Osteocyte (in vitro differentiated cells): ENCODE results near the gene LDHAL6A. TPM values are rescaled to one million over a fixed set of nuclear protein-coding genes. Genes with fewer than 3 reads are reported as not detected.
A peak's percentile ranks its signal among the peaks of the same experiment; 100 is the strongest.
"Not testable (repeated sequence)": the region's sequence is repeated elsewhere in the genome, so short reads cannot be mapped to it uniquely, and the experiment has no call there.

Source experiments
- DNase-seq: peaks from one replicate; pipeline ENCODE4 v3.0.0; 2021; ENCODE audit warnings: mixed read lengths; ENCODE audit not compliant: unreplicated experiment; ENCODE audit errors: extremely low spot score
- H3K27ac Mint-ChIP-seq: one replicate; pipeline ENCODE4 v1.8.0; 2021; ENCODE audit warnings: mild to moderate bottlenecking, mixed read lengths; ENCODE audit not compliant: unreplicated experiment
- H3K27me3 Mint-ChIP-seq: one replicate; pipeline ENCODE4 v1.8.0; 2021; ENCODE audit warnings: mixed read lengths; ENCODE audit not compliant: unreplicated experiment
- H3K36me3 Mint-ChIP-seq: one replicate; pipeline ENCODE4 v1.8.0; 2021; ENCODE audit warnings: mixed read lengths; ENCODE audit not compliant: unreplicated experiment
- H3K4me1 Mint-ChIP-seq: one replicate; pipeline ENCODE4 v1.8.0; 2021; ENCODE audit warnings: mixed read lengths; ENCODE audit not compliant: unreplicated experiment
- H3K4me3 Mint-ChIP-seq: one replicate; pipeline ENCODE4 v1.8.0; 2021; ENCODE audit warnings: mild to moderate bottlenecking, moderate library complexity, mixed read lengths; ENCODE audit not compliant: unreplicated experiment
- H3K9me3 Mint-ChIP-seq: one replicate; pipeline ENCODE4 v1.8.0; 2021; ENCODE audit warnings: mixed read lengths; ENCODE audit not compliant: unreplicated experiment
- long read RNA-seq: library from polyadenylated mRNA; unstranded; transcript quantifications from one replicate; pipeline ENCODE4 v2.0.0, GENCODE V29; 2021
- total RNA-seq: library from RNA; stranded (reverse); gene quantifications from 2 replicates; pipeline ENCODE4 v1.2.1, GENCODE V29; 2021
- TF ChIP-seq, protein P1 (sequence below): fragments of 200-600 bp; sonication (generic); IDR thresholded peaks from 2 replicates; pipeline ENCODE4 v1.5.0; 2021; ENCODE audit warnings: antibody characterized with exemption, mild to moderate bottlenecking, moderate library complexity

Gene LDHAL6A
- not detected in 2 replicates for total RNA-seq
- long read RNA-seq = 0 reads

DNA sequence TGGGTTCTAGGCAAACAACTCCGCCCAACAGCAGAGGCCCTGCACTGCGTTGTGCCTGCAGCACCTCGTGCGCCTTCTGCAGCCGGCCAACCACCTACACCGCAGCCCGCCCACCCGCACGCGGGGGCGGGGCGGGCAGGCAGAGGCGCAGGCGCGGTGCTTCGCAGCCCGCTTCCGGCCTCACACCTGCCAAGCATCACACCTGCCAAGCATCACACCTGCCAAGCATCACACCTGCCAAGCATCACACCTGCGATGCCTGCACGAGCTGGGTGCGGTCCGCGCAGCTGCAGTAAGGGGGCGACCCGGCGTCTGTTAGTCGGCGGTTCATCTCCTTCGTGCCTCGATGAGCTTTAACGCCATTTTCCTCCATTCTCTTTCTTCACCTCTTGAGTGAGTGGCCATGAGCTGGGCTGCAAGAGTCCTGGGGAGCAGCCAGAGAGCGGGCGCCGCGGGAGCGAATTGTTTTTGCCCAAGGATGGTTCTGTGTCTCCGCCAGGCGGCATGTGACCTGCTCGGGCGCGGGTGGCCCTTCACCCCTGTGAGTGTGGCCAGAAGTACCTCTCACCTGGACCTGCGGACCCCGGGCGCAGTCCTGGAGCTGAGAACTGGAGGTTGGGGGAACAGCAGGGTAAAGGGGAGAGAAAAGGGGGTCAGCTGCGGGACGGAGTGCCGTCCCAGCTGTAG lies at the start of gene LDHAL6A:
Gene LDHAL6A (plus strand): TSS at position 171 of the 687 bp plus-strand sequence. CDS start 825 bp downstream, outside the sequence.
- H3K27ac Mint-ChIP-seq = no peak within 1 kb of the TSS
- no peaks in the 10 kb centered on the region for H3K9me3 Mint-ChIP-seq
- DNase-seq = no peak
- TF ChIP-seq, protein P1, sequence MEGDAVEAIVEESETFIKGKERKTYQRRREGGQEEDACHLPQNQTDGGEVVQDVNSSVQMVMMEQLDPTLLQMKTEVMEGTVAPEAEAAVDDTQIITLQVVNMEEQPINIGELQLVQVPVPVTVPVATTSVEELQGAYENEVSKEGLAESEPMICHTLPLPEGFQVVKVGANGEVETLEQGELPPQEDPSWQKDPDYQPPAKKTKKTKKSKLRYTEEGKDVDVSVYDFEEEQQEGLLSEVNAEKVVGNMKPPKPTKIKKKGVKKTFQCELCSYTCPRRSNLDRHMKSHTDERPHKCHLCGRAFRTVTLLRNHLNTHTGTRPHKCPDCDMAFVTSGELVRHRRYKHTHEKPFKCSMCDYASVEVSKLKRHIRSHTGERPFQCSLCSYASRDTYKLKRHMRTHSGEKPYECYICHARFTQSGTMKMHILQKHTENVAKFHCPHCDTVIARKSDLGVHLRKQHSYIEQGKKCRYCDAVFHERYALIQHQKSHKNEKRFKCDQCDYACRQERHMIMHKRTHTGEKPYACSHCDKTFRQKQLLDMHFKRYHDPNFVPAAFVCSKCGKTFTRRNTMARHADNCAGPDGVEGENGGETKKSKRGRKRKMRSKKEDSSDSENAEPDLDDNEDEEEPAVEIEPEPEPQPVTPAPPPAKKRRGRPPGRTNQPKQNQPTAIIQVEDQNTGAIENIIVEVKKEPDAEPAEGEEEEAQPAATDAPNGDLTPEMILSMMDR = no peak
- H3K4me3 Mint-ChIP-seq = no peak within 1 kb of the TSS
- peaks cover 8% of the 10 kb centered on the region for H3K4me1 Mint-ChIP-seq
- H3K36me3 Mint-ChIP-seq = no peaks in the 10 kb centered on the region
- no peaks in the 10 kb centered on the region for H3K27me3 Mint-ChIP-seq

DNA sequence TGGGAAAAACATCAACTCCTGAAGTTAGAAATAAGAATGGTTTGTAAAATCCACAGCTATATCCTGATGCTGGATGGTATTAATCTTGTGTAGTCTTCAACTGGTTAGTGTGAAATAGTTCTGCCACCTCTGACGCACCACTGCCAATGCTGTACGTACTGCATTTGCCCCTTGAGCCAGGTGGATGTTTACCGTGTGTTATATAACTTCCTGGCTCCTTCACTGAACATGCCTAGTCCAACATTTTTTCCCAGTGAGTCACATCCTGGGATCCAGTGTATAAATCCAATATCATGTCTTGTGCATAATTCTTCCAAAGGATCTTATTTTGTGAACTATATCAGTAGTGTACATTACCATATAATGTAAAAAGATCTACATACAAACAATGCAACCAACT lies 48.3 kb upstream of the LDHAL6A start:
- Mint-ChIP-seq H3K4me1 (peaks cover 19% of the 10 kb centered on the region), H3K36me3 (peaks cover 30% of the 10 kb centered on the region), H3K27ac (peak overlapping the region; percentile 60)
- not testable (repeated sequence) for DNase-seq, H3K9me3 Mint-ChIP-seq, H3K27me3 Mint-ChIP-seq, H3K4me3 Mint-ChIP-seq

DNA sequence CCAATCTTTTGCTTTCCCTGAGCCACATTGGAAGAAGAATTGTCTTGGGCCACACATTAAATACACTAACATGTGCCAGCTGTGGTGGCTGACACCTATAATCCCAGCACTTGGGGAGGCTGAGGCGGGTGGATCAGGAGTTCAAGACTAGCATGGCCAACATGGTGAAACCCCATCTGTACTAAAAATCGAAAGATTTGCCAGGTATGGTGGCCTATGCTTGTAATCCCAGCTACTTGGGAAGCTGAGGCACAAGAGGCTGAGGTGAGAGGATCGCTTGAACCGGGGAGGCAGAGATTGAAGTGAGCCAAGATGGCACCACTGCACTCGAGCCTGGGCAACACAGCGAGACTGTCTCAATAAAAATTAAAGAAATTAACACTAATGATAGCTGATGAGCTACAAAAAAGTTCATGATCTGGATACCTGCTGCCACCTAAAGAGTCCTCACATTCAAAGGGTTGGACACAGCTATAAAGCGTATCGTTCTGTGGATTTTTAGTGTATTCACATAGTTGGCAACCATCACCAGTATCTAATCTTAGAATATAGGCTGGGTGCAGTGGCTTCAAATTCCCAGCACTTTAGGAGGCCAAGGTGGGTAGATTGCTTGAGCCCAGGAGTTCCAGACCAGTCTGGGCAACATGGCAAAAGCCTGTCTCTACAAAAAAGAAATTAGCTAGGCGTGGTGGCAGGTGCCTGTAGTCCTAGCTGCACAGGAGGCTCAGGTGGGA lies 46.9 kb upstream of the LDHAL6A start:
- H3K27ac Mint-ChIP-seq = no peak overlapping the region

DNA sequence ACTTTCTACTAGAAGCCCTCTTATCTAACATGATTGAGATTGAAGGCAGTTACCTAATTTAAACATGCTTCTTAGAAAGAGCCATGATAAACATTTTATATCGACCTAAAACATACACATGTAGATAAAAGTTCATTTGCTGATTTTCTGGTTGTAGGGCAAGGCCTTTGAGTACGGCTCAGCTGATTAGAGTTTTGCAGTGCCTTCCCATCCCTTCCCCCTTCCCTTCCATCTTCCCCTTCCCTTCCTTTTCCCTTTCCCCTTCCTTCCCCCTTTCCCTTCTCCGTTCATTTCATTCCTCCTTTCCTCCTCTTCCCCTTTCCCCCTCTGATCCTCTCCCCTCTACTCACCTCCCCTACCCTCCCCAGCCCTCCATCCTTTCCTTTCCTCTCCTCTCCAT lies 39.2 kb upstream of the LDHAL6A start:
- H3K36me3 Mint-ChIP-seq = no peaks in the 10 kb centered on the region
- H3K9me3 Mint-ChIP-seq = no peaks in the 10 kb centered on the region
- H3K27ac Mint-ChIP-seq = no peak overlapping the region
- peaks cover 16% of the 10 kb centered on the region for H3K4me1 Mint-ChIP-seq
- TF ChIP-seq, protein P1 = no peak
- no peak for DNase-seq
- H3K27me3 Mint-ChIP-seq = no peaks in the 10 kb centered on the region
- no peak overlapping the region for H3K4me3 Mint-ChIP-seq

More for the DNA sequence above, 46.9 kb upstream of the LDHAL6A start:
- Mint-ChIP-seq H3K36me3 (peaks cover 19% of the 10 kb centered on the region), H3K4me1 (peaks cover 13% of the 10 kb centered on the region), H3K4me3 (no peak overlapping the region), H3K9me3 (no peaks in the 10 kb centered on the region), H3K27me3 (no peaks in the 10 kb centered on the region)
- DNase-seq = no peak
- TF ChIP-seq, protein P1 = no peak

DNA sequence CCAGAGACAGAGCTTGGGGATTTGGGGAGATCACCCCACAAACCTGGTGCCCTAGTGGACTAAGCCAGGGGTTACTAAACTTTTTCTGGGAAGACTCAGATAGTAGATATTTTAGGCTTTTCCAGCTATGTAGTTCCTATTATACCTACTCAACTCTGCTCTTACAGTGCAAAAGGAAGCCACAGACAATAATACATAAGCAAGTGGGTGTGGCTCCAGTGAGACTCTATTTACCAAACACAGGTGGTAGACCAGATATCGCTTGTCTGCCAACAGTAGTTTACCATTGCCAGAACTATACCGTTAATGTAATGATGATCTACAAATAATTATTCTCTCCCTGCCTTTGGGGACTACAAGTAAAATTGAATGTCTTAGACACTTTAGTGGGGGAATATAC lies 36.6 kb upstream of the LDHAL6A start:
- Mint-ChIP-seq H3K27me3 (no peaks in the 10 kb centered on the region), H3K27ac (no peak overlapping the region), H3K4me1 (peaks cover 9% of the 10 kb centered on the region), H3K36me3 (no peaks in the 10 kb centered on the region), H3K9me3 (no peaks in the 10 kb centered on the region), H3K4me3 (no peak overlapping the region)
- no peak for DNase-seq
- TF ChIP-seq, protein P1 = no peak
